Amniotic epithelial cell (primary cell): ENCODE measurements around the gene ZNF407.

Source experiments
- DNase-seq: peaks from one replicate; pipeline ENCODE4 v3.0.0-alpha.2; 2010; ENCODE audit warnings: low read depth

The ZNF407 gene

GRCh38 chr18:74626049-74626874, 28.6 kb downstream of the ZNF407 start:
- no peak for DNase-seq

GRCh38 chr18:74630804-74631203, 33.1 kb downstream of the ZNF407 start:
- DNase-seq, result no peak

GRCh38 chr18:74631212-74631611, 33.5 kb downstream of the ZNF407 start:
- no peak for DNase-seq

GRCh38 chr18:74631623-74632350, 34.1 kb downstream of the ZNF407 start:
- peak; percentile 75 for DNase-seq

GRCh38 chr18:74632351-74632679, 34.6 kb downstream of the ZNF407 start:
- no peak for DNase-seq

GRCh38 chr18:74632856-74633255, 35.2 kb downstream of the ZNF407 start:
- no peak for DNase-seq

- no peak for DNase-seq
These were observed 36.1 kb downstream of the ZNF407 start for GRCh38 chr18:74633652-74634352.

GRCh38 chr18:74635224-74635975, 37.7 kb downstream of the ZNF407 start:
- no peak for DNase-seq

GRCh38 chr18:74637070-74637469, 39.4 kb downstream of the ZNF407 start:
- DNase-seq, result no peak

GRCh38 chr18:74638210-74638609, 40.5 kb downstream of the ZNF407 start:
- DNase-seq, result peak; percentile 37

GRCh38 chr18:74644713-74645112, 47.0 kb downstream of the ZNF407 start:
- DNase-seq, result no peak

GRCh38 chr18:74645679-74646078, 48.0 kb downstream of the ZNF407 start:
- DNase-seq, result peak; percentile 41

- no peak for DNase-seq
These were observed 53.9 kb downstream of the ZNF407 start for GRCh38 chr18:74651327-74652128.

- DNase-seq, result peak; percentile 49
These were observed 54.8 kb downstream of the ZNF407 start for GRCh38 chr18:74652392-74652988.

- peak; percentile 34 for DNase-seq
These were observed 57.0 kb downstream of the ZNF407 start for GRCh38 chr18:74654638-74655037.

- DNase-seq, result no peak
These were observed 63.3 kb downstream of the ZNF407 start for GRCh38 chr18:74661008-74661407.

- DNase-seq, result no peak
These were observed 64.0 kb downstream of the ZNF407 start for GRCh38 chr18:74661691-74662090.

GRCh38 chr18:74662622-74663021, 65.0 kb downstream of the ZNF407 start:
- no peak for DNase-seq

GRCh38 chr18:74665346-74665745, 67.7 kb downstream of the ZNF407 start:
- no peak for DNase-seq

GRCh38 chr18:74665905-74666304, 68.2 kb downstream of the ZNF407 start:
- DNase-seq, result no peak
